HG03460 (cell line): Measurements from ENCODE around the gene SMYD3.
"Not testable (repeated sequence)": the region's sequence is repeated elsewhere in the genome, so short reads cannot be mapped to it uniquely, and the experiment has no call there.

Source experiments
- ATAC-seq: cut with Tn5 transposase; IDR thresholded peaks from one replicate; pipeline ENCODE4 v1.9.1; 2021; ENCODE audit not compliant: unreplicated experiment

SMYD3 gene

DNA sequence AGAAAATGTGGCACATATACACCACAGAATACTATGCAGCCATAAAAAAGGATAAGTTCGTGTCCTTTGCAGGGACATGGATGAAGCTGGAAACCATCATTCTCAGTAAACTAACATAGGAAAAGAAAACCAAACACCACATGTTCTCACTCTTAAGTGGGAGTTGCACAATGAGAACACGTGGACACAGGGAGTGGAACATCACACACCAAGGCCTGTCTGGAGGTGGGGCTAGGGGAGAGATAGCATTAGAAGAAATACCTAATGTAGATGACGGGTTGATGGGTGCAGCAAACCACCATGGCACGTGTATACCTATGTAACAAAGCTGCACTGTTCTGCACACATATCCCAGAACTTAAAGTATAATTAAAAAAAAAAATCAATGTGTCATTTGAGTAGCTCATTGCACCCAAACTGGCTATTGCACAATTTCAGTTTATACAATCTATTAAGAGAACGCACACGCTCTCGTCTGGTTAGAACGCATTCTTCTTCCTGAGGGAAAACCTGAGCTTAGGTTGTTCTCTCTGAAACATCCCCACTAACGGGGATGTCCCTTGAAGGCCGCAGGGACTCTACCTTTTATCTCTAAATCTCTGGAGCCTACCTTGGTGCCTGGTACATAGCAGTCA is 535.9 kb downstream of the SMYD3 start:
- ATAC-seq = not testable (repeated sequence)

DNA sequence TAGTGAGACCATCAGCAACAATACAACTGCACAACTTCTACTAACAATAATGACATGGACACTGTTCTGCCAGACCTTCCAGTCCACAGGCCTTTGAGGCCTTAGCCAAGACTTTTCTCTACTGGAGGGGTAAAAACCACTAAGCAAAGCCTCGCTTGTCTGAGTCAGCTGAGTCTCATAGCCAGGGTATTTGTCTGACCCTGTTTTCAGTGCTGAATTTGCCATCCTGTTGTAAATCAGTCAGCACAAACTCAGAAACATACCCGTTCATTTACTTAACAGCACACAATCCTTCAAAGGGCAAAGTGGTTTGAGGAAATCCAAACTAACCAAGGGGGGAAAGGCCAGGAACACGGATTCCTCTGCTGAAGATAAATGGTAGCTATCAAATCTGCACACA is 537.8 kb downstream of the SMYD3 start:
- no peak for ATAC-seq

DNA sequence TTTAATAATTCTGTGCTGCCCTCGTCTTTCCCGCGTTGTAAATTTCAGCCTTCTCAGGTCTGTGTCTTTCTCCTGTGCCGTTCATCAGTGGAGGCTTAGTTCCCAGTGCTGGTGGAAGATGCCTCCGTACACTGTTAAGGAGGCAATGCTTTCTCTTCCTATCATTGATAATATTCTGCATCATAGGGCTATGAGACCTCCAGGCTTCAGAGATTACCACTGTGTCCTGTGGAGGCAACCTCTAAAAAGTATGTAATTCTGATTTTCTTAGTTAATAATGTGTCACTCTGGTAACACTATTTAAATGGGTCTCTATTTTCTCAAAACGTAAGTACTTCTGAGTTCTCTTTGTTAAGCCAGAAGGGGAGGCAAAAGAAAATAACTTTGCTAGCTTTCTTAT is 538.3 kb downstream of the SMYD3 start:
- ATAC-seq = no peak

DNA sequence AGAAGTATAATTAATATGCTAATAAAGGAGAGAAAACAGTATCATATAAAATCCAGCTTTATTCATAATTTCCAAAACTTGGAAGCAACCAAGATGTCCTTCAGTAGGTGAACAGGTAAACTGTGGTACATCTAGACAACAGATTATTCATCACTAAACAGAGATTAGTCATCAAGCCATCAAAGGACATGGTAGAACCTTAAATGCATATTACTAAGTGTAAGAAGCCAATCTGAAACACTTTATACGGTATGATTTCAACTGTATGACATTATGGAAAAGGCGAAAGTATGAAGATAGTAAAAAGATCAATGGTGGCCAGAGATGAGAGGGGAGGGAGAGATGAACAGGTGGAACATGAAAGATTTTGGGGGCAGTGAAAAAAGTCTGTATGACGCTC is 541.7 kb downstream of the SMYD3 start:
- no peak for ATAC-seq

DNA sequence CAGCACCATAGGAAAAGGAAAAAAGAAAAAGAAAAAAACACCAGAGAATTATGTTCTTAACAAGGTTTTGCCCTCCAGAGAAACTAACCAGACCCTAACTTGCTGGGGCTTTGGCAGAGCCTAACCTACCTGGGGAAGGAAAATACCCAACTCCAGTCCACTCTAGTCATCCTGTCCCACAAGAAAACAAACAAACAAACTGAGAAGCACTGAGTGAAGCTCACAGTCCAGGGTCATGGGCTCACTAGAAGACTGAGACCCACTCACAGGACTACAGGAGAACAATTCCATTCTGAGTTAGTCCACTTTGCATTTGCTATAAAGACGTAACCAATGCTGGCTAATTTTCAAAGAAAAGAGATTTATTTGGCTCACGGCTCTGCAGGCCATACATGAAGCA is 543.4 kb downstream of the SMYD3 start:
- no peak for ATAC-seq

DNA sequence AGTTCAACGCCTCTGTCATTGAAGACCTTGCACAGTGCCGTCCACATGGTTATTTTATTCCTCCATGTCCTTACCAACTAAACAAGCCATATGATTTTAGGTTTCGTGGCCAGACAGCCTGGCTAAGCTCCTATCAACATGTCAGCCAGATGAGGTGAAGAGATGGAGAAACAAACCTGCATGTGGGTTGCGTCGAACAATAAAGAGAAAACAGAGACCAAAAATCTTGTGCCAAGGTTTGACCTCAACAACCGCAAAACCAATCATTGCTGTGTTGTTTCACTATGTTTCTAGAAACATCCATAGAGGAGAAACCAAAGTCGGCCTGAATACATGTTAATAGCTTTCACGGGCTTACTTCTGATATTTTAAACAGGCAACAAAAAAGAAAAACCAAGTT is 544.6 kb downstream of the SMYD3 start:
- ATAC-seq = no peak

DNA sequence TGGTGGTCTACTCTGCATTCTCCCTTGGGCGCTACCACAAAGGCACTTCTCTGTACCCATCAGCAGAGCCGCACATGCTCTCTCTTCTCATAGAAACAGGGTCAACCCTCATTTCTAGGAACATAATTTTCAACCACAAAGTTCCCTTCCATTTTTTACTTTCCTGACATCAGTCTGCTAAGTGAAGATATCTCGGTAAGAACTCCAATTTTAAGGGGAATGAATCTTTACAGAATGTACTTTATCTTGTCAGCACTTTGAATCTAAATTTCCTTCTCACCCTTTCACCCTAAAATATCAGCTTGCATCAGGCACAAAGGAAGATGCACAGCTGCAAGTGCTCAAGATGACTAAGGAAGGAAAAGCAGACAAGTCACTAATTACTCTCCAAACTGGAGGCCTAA is 545.9 kb downstream of the SMYD3 start:
- no peak for ATAC-seq

DNA sequence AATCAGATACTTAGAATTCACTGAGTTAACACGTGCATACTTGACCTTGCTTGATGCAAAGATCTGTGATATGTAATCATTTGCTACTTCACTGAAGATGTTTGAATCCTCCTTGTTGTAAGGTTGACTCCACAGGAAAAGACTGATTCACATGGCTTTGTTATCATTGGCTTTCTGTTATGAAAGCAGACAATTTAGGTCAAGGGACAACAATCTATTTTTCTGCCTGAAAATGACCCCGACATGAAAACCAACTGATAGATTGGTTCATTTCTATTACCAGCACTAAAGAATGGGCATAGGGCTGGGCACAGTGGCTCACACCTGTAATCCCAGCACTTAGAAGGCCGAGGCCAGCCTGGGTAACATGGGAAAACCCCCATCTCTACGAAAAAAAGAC is 546.9 kb downstream of the SMYD3 start:
- no peak for ATAC-seq

DNA sequence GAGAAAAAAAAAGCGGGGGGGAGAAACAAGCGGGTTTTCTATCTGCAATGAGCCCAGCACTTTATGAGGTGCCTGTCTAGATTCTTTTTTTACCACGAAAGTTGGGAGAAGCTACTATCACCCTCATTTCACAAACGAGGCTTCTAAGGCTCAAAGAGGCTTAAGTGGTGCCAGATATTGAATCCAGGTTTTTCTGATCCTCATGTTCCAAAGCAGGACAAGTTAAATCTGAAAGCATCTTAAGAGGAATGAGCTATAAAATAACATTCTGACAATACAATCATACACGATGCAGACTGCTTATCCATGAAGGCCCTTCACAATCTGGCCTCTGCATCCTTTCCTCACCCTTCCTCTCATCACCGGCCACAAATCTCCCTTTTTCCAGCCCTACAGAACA is 549.1 kb downstream of the SMYD3 start:
- ATAC-seq = no peak

DNA sequence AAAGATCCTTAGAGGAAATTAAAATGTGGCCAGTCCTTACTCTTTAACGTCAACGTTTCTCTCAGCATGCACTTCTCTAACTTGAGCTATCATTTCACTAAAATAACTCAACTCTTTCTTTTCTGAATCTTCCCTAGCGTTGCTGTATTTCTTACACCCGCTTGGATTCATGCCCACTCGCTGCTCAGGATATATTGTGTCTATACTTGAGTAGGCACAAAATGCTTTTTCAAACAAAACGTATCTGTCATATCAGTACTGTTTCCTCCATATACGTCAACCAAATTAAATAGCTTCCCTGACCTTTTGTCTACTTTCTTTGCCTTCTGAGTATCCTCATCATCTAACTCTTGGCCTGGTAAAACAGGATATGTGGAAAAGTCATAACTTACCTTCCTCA is 549.7 kb downstream of the SMYD3 start:
- no peak for ATAC-seq

DNA sequence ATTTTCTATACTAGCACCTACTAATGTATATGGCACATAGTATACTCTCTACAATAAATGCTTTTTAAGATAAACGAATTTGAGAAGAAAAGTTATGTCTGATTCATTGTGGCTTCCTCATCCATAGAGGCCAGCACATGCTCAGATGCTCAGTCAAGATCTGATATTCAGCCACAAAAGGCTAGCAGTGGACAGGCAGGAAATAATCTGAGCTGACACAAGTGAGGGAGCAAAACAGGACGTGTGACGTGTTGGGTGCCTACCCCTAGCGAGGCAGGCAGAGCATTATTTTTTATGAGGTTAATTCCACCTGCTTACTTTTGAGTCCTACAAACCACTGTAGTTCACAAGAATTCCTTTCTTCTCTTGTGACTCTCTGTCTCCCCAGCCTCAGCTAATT is 550.9 kb downstream of the SMYD3 start:
- no peak for ATAC-seq

DNA sequence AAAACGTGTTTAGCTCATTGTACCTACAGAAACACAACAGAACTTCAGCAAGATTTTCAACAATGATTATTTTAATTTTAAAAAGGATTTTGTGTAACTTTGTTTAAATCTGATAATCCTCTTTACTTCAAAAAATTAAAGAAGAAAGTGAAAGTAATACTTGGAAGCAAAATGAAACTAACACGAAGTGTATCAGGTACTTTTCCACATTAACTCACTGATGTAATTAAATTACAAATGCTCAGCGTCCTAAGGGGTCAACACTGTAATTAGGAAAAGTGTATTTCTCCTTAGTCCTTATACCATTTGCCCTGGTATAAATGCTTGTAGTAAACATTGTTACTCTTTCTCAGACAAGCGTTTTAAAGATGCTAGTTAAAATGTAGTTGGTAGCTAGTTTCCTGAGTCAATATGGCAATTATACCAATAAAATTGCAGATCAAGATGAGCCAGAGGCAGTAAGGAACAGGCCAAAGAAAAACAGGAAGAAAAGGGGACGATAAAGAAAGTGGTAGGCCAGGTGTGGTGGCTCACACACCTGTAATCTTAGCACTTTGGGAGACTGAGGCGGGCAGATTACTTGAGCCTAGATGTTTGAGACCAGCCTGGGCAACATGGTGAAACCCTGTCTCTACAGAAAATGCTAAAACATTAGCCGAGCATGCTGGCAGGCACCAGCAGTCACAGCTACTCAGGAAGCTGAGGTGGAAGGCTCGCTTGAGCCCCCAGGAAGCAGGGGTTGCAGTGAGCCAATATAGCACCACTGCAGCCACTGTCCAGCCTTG is 553.0 kb downstream of the SMYD3 start:
- ATAC-seq = peak; percentile 55

DNA sequence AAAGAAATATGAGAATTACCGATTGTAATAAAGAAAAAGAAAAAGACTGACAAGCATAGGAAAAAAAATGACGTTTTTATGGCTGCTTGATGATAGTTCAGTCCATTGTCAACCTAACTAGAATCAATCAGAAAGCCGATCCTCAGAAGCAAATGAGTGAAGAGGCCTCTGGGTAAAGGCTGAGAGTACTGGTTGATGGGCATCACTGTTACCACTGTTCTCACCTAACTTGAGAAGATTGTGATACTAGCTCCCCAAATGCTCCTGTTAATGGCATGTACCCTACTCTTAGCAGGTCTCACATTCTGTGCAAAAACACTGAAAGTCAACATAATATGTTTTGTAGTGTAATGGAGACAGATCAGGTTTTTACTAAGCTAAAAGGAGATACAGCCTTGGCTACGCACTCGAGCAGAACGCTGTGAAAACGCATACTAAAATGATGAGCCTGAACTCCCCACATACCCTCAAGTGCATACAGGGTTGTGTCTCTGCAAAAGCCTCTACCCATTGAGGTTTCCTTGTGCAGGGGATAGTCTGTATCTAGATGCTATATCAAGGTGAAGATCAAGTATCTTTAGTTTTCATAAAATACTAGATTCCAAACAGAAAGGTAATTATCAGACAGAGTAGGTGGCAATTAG is 554.6 kb downstream of the SMYD3 start:
- ATAC-seq = peak; percentile 38

DNA sequence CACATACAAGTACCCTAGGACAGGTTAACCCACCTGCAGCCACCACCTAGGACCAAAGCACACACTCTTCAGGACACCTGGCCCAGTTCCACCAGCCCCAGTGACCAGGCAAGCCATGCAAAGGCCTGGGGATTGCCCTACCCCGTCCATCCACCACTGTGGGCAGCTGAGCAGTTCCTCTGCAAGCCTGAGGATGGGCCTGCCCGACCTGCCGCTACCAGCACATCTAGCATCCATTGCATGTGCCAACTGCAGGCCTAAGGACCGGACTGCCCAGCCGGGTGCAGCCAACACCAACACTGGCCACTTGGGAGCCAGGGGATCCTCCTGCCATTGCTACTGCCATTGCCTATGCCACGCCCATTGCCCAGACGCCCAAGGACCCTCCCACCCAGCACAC is 558.3 kb downstream of the SMYD3 start:
- no peak for ATAC-seq

DNA sequence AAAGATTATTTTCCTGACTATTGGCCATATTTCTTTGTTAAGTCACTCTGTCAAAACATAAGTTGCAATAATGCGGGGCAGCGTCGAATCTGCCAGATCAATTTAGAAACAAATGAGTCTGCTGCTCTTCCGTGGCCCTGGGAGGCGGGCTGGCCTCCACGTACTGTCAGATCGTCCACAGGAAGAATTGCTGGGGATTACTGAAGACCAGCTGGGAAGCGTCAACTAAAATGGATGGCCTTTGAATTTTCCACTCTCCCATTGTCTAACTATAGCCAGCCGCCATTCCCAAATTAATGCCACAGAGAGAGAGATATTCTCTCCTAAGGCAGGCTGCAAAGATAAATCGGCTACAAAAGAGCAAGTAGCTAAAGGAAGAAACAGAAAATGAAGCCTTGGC is 560.2 kb downstream of the SMYD3 start:
- ATAC-seq = no peak

DNA sequence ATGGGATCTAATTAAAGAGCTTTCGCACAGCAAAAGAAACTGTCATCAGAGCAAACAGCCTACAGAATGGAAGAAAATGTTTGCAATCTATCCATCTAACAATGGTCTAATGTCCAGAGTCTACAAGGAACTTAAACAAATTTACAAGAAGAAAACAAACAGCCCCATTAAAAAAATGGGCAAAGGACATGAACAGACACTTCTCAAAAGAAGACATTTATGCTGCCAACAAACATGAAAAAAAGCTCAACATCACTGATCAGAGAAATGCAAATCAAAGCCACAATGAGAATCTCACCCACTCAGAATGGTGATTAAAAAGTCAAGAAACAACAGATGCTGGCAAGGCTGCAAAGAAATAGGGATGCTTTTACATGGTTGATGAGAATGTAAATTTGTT is 561.9 kb downstream of the SMYD3 start:
- not testable (repeated sequence) for ATAC-seq

DNA sequence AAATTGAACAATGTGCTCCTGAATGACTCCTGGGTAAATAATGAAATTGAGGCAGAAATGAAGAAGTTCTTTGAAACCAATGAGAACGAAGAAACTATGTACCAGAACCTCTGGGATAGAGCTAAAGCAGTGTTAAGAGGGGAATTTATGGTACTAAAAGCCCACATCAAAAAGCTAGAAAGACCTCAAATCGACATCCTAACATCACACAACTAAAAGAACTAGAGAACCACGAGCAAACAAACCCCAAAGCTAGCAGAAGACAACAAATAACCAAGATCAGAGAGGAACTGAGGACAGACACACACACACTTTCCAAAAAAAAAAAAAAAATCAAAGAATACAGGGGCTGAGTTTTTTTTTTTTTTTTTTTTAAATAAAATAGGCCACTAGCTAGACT is 564.2 kb downstream of the SMYD3 start:
- ATAC-seq = no peak

DNA sequence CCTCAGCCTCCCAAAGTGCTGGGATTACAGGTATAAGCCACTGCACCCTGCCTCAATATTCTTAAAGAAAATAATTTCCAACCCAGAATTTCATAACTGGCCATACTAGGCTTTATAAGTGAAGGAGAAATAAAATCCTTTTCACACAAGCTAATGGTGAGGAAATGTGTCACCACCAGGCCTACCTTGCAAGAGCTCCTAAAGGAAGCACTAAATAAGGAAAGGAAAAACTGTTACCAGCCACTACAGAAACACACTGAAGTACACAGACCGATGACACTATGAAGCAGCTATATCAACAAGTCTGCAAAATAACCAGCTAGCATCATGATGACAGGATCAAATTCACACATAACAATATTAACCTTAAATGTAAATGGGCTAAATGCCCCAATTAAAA is 565.3 kb downstream of the SMYD3 start:
- ATAC-seq = not testable (repeated sequence)

DNA sequence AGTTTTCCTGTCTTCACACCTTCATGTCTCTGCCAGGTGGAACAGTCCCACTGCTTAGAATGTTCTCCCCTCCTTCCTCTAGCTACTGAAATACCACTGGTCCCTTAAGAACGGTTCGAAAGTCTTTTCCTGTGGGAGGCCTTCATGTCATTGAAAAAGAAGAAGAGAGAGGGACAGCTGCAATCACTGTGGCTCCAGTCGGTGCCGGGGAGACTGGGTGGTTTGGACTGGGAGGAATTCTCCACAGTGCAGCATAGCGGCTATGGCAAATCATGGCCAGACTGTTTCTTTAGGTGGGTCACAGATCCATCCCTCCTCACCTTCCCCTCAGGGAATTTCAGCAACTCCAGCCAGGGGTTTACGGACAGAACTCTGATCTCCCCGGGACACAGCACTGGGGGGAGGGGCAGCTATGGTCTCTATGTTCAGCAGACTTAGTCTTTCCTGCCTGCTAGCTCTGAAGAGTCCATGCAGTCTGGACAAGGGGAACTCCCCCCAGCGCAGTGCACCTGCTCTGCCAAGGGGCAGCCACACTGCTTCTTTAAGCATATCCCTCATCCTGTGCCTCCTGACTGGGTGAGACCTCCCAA is 567.2 kb downstream of the SMYD3 start:
- no peak for ATAC-seq

DNA sequence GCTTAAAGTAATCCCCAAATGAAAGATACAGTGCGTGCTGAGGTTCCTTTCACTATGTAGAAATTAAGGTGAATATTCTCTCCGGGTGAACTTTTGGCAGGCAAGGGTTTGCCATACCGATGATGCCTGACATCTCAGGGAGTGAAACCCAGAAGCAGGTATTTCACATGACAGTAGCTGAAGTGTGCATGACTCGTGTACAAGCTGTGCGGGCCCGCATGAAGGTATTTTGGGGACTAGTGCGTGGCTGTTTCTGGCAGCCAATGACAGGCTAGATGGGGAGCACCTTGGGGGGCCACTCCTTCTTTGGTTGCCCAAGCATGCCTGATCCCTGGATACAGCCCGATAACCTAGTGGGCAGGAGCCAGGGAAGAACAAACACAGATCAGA is 569.0 kb downstream of the SMYD3 start:
- no peak for ATAC-seq

DNA sequence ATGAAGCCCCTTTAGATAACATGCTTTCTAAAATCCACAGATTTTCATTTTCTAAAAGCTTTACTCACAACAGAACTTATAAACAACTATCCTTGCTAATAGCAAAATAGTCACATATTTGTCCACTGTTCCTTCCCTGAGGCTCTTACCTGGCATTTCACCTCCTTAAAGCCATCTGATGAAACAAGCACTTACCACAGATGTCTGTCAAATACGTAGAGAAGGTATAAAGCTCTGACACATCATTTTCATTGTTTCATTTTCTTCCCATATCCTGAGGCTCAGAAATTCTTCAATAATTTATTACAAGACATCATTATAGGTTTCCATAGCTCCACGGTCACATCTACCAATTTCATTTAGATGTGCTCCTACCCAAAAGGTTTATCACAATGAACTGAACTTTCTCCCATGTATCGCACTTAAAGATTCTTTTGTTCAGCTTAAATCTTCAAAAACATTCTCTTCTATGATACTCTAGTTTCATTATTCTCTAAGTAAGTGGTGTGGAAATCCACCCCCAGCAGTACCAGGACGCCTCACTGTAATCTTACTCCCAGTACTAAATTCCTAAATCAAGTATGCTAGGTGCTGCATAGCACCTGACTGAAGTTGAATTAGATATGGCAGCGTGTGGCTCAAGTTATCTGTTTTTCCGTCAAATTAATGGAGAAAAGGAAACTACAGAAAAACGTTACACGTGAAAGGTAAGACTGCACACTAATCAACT is 569.6 kb downstream of the SMYD3 start:
- ATAC-seq = no peak
